Brain pericyte (primary cell): Measurements from ENCODE around the gene ASCC2.
"Not testable (repeated sequence)": the region's sequence is repeated elsewhere in the genome, so short reads cannot be mapped to it uniquely, and the experiment has no call there.

Source experiments
- DNase-seq: peaks from one replicate; pipeline ENCODE4 v3.0.0-alpha.2; 2012; ENCODE audit warnings: low read depth, low spot score

ASCC2 gene, protein sequence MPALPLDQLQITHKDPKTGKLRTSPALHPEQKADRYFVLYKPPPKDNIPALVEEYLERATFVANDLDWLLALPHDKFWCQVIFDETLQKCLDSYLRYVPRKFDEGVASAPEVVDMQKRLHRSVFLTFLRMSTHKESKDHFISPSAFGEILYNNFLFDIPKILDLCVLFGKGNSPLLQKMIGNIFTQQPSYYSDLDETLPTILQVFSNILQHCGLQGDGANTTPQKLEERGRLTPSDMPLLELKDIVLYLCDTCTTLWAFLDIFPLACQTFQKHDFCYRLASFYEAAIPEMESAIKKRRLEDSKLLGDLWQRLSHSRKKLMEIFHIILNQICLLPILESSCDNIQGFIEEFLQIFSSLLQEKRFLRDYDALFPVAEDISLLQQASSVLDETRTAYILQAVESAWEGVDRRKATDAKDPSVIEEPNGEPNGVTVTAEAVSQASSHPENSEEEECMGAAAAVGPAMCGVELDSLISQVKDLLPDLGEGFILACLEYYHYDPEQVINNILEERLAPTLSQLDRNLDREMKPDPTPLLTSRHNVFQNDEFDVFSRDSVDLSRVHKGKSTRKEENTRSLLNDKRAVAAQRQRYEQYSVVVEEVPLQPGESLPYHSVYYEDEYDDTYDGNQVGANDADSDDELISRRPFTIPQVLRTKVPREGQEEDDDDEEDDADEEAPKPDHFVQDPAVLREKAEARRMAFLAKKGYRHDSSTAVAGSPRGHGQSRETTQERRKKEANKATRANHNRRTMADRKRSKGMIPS

DNA sequence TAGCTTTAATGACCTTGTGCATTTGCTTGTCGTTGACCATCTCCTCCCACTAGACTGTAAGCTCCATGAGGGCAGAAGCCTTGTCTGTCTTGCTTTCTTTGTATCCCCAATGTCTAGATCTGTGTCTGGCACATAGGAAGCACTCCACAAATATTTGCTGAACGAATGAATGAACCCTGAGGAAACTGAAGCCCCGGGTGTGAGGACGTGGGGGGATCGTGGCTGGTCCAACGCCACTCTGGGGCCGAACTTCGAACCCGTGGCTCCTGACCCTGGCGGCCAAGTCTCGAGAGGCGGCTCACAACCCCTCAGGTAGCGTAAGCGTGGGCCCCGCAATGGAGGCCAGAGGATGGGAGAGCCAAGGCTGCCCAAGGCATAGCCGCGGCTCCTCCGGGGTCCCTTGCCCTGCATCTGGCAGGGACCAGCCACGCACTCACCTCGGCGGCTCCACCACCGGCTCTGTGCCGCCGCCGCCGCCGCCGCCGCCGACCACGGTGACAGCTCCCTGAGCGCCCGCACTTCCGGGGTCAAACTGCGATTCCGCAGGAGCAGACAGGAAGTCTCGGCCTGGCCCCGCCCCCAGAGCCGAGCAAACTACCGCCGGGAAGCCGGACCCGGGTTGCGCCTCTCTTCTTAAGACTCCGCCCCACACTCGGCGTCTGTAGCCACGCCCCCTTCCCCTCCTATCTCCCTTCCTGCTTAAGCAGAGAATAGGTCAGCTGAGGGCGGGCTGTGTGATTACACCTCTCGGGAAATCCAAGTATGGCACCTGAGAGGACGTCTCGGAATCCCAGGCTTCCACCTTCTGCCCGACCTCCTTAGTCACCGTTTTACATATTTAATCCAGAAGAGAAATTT, at the start of gene ASCC2:
ASCC2 (minus strand) TSS at position 534 of the 858 bp plus-strand sequence. CDS start 5,949 bp downstream, outside the sequence.
- peak; percentile 81 for DNase-seq

DNA sequence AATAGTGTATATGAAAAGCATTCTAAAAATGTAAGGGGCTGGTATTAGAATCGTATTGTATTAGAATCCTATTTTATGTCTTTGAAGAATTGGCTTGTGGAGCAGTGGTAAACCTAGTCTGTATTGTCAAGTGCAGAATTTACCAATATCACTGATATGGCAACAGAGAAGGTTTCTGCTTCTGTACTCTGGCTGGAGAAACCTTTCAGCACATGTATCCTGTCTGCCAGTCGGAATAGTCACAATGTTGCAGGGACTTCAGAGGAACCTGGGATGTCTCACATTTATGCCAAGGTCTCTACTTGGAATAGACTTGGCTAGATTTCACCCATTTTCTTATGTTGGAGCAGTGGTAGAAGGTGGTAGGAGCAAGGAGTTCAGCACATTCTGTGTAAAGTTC, 49.3 kb upstream of the ASCC2 start:
- no peak for DNase-seq

DNA sequence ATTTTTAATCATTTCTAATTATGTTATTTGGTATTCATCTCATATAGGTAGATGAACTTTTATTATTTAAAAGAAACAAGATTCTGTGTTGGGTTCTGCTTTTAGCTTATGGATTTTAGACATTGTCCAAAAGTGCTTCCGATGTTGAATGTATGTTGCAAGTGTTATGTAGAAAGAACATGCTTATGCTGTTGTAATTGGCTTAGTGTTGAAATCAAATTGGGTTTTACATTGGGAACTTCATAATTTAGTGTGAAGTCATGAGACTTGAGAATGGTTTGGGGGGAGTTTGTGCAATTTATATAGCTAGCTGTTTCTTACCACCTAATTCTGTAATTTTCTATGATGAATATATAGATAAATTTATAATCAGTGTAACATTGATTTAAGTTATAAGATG, 48.5 kb upstream of the ASCC2 start:
- DNase-seq: no peak

DNA sequence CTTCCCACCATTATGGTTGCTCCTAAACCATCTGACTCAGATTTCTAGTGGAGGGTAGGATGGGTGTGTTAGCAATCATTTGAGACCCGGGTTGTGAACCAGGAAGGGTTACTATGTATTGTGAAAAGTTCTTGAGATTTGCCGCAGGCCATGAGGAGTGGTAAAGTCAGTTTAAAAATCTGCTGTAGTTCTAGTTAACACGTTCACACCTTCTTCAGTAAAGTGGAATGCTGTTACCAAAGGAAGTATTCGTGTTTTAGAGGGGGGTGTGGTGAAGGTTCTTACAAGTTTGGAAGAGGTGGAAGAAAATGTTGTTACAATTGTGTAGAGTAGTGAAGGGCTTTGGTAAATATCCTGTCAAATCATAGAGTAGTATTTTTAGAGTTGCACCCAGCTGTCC, 47.5 kb upstream of the ASCC2 start:
- no peak for DNase-seq

DNA sequence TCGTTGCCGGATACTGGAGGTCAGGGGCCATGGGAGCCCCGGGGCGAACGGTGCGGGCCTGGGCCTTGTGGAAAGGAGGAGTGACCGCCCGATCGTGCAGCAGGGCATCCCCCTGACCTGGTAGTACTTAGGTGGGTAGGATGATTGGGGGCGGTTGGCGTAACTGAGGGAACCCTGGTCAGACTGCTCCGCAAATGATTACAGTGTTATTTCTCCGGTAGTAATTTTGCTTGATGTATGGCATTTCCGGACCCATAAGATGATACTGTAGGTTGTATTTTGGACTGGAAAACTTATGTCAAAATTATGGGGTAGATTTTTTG, 45.7 kb upstream of the ASCC2 start:
- no peak for DNase-seq

DNA sequence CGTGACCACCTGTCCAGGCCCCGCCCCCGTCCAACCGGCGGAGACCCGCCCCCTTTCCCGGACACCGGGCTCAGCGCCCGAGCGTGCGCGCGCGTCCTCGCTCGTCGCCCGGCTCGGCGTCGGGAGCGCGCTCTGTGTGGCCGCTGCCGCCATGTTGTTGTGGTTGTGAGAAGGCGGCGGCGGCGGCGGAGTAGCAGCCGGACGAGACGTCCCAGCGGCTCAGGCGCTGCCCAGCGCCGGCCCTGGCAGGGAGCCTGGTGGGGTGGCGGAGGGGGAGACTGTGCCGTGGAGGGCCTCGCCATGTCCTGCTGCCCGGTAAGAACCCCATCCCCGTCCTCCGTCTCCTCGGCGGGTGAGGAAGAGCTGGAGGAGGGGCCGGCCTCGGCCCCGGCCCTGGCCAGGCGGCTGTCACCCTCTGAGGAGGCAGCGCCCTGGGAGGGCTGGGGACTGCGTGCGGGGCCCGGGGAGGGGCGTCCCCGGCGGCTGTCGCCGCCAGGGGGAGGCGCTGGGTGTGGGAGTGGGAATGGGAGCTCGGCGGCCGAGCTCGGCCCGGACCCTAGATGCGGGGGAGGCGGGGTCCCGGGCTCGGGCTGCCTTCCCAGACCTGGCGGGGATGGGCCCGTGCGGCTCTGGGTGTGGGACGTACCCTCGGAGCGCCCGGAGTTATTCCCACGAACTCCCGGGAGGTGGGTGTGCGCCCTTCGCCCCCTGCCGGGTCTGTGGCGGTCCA, 45.1 kb upstream of the ASCC2 start, which contains the start of gene MTMR3:
MTMR3 (plus strand) TSS at position 130 of the 730 bp plus-strand sequence. CDS start 87,886 bp downstream, outside the sequence.
- DNase-seq: peak; percentile 71

DNA sequence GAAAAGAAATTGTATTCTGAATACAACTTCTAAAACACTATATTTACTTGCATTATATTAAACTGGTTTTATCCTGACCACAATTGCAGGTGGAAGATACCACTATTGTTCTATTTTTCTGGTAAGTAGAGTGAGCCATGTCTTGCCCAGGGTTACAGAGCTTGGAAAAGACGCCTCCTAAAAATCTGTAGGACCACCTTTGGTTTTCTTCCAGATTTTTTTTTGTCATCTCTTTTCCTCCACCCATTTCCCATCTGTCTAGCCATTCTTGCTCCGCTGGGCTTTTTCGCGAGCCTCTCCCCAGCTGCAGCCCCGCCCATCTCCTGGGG, 44.6 kb upstream of the ASCC2 start:
- DNase-seq: no peak

DNA sequence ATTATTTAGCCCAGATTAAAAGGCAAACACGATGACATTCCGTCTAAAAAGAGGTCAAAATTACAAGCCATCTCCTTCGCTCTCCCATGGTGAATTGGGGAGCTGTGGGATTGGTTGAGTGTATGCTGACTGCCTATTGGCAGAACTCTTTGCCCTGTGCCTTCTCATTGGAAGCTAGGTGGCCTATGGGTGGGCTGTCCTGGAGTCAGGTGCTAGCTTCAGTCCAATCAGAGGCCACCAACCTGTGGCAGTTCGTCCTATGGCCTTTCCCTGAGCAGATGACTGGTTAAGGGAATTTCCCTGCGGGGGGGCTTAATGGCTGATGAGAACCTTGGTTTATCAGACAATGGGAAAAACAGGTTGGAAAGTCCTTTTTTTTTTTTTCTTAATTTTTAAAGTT, 41.7 kb upstream of the ASCC2 start:
- DNase-seq: no peak

DNA sequence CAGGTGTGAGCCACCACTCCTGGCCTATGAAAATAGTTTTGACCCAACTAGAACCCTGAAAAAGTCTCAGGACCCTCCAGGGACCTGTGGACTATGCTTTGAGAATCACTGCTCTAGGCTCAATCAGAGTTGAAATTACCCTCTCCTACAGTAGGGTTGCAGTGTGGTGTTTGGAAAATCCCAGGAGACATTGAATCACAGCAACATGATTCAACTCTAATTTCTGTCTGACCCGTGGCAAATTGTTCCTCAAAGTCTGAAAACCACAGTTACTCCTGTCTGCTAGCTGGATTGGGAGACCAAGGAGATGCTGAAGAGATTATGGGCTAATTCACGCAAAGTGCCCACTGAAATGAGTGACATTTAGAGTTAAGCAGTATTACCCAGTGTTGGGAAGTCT, 39.5 kb upstream of the ASCC2 start:
- DNase-seq: no peak

DNA sequence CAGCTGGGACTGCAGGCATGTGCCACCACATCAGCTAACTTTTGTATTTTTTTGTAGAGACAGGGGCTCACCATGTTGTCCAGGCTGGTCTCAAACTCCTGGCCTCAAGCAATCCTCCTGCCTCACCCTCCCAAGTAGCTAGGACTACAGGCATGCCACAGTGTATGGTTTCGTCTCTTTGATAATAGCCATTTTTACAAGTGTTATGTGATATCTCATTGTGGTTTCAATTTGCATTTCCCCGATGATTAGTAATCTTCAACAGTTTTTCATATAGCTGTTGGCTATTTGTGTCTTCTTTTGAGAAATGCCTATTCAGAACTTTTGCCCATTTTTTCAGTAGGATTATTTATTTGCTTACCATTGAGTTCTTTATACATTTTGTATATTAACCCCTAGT, 35.9 kb upstream of the ASCC2 start:
- DNase-seq: no peak

DNA sequence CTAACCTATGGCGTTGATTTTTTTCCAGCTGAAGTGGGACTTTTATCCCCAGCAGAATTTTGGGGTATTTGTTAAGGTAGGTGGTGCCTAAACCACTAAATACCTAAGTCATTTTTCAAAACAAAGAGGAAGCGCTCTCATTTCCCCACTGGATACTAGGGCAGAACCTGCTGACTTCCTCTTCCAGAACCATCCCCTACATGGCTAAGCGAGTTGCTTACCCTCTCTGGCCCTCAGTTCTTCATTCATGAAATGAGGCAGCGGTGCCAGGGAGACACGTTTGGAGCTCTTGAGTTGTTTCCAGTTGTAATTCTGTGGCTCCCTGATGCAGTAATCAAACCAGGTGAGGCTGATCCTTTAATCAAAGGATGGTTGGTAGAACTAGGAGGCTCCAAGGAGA, 34.9 kb upstream of the ASCC2 start:
- DNase-seq: no peak

DNA sequence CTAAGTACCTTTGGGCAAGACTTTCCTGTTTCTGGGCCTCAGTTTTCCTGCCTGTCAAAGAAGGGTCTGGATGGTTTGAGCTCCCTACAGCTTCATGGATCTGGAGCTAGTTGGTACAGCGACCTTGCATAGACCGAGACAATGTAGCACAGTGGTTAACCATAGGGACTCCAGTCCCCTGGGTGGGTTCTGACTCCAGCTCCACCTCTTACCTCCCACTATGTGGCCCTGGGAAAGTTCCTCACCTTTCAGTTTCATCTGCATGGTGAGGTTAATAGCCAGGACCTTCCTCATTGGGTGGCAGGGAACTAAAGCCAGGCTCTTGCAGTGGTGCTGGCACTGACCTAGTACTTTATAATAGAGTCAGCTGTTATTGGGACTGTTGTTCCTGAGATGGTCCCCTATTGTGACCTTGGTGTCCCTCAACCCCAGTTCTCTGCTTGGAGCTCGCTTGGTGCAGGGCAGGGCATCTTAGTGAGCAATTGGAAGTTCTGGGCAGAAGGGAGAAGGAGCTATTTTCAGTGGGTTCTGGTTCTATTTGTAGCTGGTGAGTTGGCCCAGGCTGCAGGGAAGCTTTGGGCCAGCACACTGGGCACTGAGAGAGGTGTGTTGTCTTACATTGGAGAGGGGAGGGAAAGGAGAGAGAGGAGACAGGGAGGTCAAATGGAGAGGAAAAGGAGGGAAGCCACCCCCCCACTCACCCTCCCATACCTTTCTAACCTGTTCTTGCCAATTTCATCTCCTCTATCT, 34.2 kb upstream of the ASCC2 start:
- DNase-seq: no peak

DNA sequence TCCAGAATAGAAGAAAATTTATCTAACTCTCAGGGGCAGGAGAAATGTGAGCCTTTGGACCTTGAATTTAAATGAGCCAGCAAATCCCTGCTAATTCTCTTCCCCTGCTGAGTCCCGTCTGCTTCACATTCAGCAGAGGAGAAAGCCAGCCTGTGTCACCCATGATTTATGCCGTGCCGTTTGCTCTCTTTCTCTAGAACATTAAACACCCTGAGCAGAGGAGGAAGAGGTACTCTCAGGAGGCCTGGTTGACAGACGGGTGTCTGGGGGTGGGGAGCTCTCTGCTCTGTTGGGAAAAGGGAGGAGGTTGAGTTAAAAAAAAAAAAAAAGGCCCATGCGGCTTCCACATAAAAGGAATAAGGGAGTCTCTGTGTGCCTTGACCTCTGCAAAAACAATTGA, 33.6 kb upstream of the ASCC2 start:
- DNase-seq: no peak

DNA sequence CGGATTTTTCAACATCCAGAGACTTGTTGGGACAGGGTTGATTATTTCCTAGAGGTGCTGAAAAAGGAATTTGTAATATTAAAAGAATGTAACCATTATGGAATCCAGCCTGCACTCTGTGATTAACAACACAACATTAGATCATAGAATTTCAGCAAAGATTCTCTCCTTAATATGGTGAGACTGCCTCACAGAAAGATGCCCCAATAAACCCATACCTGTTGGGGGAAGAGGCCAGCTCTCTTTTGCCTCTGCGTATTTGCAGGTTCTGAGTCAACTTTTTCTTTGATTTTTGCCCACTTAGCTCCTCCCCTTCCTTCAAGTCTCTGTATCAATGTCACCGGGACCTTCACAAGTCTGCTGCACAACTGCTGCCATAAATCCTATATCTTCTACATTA, 32.5 kb upstream of the ASCC2 start:
- no peak for DNase-seq

DNA sequence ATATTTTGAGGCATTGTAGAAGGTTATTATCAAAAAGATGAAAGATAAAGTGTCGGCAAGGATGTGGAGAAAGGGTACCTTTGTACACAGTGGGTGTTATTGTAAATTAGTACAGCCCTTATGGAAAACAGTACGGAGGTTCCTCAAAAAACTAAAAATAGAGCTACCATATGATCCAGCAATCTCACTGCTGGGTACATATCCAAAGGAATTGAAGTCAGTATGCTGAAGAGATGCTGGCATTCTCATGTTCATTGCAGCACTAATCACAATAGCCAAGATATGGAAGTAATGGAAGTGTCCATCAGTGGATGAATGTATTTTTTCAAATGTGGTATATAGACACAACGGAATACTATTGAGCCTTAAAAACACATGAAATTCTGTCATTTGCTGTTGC, 29.8 kb upstream of the ASCC2 start:
- no peak for DNase-seq

DNA sequence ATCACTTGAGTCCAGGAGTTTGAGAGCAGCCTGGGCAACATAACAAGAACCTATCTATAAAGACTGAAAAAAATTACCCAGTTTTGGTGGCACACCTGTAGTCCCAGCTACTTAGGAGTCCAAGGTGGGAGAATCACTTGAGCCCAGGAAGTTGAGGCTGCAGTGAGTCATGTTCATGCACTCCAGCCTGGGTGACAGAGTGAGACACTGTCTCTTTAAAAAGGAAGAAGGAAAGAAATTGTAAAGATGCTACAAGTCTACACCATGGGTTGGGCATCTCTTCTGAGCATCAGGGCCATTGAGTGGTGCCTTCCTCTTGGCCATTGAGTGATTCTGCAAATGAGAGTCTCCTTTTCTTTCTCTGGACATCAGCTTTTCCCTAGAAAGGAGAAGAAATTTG, 29.2 kb upstream of the ASCC2 start:
- no peak for DNase-seq

DNA sequence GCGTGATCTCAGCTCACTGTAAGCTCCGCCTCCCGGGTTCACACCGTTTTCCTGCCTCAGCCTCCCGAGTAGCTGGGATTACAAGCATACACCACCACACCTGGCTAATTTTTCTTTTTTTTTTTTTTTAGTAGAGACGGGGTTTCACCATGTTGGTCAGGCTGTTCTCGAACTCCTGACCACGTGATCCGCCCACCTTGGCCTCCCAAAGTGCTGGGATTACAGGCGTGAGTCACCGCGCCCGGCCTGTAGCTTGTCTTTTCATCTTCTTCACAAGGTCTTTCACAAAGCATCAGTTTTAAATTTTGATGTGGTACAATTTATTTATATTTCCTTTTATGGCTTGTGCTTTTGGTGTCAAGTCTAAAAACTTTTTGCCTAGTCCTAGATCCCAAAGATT, 27.5 kb upstream of the ASCC2 start:
- DNase-seq: not testable (repeated sequence)

DNA sequence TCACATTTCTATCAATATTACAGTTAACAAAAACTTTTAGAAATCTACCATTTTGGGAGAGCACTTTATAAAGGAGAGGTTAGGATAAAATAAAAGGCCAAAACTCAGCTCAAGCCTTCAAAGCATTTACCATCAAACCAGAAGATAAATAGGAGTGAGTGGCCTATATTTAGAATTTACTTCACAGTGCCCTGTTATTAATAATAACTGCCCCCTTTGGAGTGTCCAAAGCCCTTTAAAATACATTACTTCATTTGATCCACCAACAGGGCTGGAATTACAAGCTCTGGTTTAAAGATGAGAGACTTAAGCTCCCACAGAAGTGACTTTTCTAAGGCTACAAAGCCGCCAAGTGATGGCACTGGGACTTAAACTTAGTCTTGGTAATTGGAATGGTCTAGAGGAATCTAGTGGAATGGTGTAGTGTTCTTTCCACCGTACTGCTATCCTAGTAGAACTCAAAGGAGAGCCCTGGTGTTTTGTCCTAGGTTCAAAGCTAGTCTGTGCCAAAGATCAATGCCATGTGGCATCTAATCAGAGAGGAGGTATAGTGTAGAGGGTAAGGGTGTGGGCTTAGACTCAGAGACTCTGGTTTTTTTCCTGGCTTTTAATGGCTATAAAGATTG, 23.7 kb upstream of the ASCC2 start:
- no peak for DNase-seq

DNA sequence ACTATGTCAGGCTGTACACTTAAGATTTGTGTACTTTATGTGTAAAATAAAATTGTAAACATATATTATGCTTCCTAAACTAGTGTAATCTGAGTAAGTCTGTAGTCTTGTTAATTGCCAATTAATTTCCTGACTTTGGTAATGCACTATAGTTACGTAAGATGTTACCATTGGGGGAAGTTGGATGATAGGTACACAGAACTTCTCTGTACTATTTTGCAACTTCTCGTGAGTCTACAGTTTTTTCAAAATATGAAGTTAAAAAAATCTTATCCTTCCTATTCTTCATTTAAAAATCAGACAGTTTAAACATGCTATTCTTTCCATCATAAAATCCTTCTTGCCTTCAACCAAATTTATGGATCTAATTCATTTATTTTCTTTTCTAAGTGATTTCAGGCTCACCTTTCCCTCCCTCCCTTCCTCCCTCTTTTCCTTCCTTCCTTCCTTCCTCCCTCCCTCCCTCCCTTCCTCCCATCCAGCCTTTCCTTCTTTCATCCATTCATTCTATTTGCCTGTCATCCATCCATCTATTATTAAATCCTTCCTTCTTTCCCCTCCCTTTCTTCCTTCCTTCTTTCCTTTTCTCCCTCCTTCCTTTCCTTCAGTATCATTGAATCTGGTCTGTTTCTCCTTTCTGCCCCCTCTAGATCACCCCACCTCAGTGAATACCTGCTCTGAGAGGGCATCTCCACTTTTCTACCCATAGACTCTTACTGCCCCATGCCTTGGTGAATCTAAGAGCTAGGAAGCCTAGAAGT, 22.1 kb upstream of the ASCC2 start:
- no peak for DNase-seq

DNA sequence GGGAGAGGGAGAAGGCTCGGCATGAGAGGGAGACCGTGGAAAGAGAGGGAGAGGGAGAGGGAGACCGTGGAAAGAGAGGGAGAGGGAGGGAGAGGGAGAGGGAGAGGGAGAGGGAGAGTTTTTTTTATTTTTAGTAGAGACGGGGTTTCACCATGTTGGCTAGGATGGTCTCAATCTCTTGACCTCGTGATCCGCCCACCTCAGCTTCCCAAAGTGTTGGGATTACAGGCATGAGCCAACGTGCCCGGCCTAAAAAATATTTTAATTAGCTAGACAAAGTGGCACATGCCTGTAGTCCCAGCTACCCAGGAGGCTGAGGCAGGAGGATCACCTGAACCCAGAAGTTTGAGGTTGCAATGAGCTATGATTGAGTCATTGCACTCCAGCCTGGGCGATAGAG, 21.0 kb upstream of the ASCC2 start:
- not testable (repeated sequence) for DNase-seq
